Esophagus muscularis mucosa (tissue), 4 donors: ENCODE data around the gene CITED2.
"Not testable (repeated sequence)": the region's sequence is repeated elsewhere in the genome, so short reads cannot be mapped to it uniquely, and the experiment has no call there.

ENCODE experiments used
- EP300 ChIP-seq: sonication (generic); formaldehyde crosslinking; IDR thresholded peaks from one replicate; pipeline ENCODE4 v1.6.1; 2017; ENCODE audit warnings: antibody characterized with exemption
- POLR2AphosphoS5 ChIP-seq, 2 donors: sonication (generic); formaldehyde crosslinking; IDR thresholded peaks; one replicate each; pipeline ENCODE4 v1.6.1; 2017; ENCODE audit warnings: antibody characterized with exemption in 2 of 2
- TF ChIP-seq, protein P1 (sequence below), 3 experiments: fragments of 200-600 bp in 2 of 3; fragments of 450-650 bp in 1 of 3; sonication (generic) in 2 of 3; IDR thresholded peaks; one replicate each; pipeline ENCODE4 v1.5.1; 2017 to 2019; ENCODE audit warnings: antibody characterized with exemption in 3 of 3, mild to moderate bottlenecking in 2 of 3, moderate library complexity in 1 of 3

DNA sequence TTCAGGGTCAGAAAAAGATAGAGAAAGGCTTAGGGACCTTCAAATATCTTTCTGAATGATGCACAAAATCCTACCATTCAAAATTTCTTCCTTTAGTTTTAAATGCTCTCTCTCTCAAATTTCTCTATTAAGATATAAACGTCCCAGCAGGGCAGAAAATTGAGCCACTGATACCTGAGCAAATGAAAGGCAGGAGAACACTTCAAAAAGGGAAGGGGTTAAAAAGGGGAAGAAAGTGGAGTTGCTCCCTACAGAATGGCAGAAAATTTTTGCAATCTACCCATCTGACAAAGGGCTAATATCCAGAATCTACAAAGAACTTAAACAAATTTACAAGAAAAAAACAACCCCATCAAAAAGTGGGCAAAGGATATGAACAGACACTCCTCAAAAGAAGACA, 11.3 kb downstream of the CITED2 start:
- TF ChIP-seq, protein P1, sequence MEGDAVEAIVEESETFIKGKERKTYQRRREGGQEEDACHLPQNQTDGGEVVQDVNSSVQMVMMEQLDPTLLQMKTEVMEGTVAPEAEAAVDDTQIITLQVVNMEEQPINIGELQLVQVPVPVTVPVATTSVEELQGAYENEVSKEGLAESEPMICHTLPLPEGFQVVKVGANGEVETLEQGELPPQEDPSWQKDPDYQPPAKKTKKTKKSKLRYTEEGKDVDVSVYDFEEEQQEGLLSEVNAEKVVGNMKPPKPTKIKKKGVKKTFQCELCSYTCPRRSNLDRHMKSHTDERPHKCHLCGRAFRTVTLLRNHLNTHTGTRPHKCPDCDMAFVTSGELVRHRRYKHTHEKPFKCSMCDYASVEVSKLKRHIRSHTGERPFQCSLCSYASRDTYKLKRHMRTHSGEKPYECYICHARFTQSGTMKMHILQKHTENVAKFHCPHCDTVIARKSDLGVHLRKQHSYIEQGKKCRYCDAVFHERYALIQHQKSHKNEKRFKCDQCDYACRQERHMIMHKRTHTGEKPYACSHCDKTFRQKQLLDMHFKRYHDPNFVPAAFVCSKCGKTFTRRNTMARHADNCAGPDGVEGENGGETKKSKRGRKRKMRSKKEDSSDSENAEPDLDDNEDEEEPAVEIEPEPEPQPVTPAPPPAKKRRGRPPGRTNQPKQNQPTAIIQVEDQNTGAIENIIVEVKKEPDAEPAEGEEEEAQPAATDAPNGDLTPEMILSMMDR (IDR thresholded peaks at IDR 0.05) = not testable (repeated sequence)
- not testable (repeated sequence) for TF ChIP-seq POLR2AphosphoS5 (IDR thresholded peaks at IDR 0.05); EP300
